Adrenal gland (tissue), 5 donors: ENCODE results near the gene CRYBA1.

ENCODE experiments used
- POLR2A ChIP-seq, 2 donors: fragments of 450-650 bp; IDR thresholded peaks; one replicate each; pipeline ENCODE4 v1.6.1; 2017; ENCODE audit warnings: antibody characterized with exemption in 2 of 2, mild to moderate bottlenecking in 2 of 2, moderate library complexity in 1 of 2
- TF ChIP-seq, protein P1 (sequence below), 6 experiments: fragments of 450-650 bp in 4 of 6; fragments of 200-600 bp in 2 of 6; sonication (generic) in 1 of 6; IDR thresholded peaks; 1 replicate in 5 of 6; 2 replicates in 1 of 6; pipeline versions ENCODE4 v1.5.1 to v1.8.0; 2016 to 2021; ENCODE audit warnings: antibody characterized with exemption in 6 of 6, mild to moderate bottlenecking in 2 of 6, moderate library complexity in 1 of 6
- donor health status: DM: no; HTN: no; CAD: no.

DNA sequence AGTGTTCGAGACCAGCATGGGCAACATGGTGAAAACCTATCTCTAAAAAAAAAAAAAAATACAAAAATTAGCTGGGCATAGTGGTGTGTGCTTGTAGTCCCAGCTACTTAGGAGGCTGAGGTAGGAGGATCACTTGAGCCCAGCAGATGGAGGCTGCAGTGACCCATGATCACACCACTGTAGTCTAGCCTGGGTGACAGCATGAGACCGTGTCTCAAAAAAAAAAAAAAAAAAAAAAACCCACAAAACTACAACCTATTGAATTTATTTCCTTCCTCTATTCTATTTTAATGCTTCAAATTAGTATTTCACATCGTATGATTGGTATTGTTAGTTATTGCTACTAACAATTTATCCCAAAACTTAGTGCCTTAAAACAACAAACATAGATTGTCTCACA lies 56.7 kb downstream of the CRYBA1 start:
- TF ChIP-seq, protein P1, sequence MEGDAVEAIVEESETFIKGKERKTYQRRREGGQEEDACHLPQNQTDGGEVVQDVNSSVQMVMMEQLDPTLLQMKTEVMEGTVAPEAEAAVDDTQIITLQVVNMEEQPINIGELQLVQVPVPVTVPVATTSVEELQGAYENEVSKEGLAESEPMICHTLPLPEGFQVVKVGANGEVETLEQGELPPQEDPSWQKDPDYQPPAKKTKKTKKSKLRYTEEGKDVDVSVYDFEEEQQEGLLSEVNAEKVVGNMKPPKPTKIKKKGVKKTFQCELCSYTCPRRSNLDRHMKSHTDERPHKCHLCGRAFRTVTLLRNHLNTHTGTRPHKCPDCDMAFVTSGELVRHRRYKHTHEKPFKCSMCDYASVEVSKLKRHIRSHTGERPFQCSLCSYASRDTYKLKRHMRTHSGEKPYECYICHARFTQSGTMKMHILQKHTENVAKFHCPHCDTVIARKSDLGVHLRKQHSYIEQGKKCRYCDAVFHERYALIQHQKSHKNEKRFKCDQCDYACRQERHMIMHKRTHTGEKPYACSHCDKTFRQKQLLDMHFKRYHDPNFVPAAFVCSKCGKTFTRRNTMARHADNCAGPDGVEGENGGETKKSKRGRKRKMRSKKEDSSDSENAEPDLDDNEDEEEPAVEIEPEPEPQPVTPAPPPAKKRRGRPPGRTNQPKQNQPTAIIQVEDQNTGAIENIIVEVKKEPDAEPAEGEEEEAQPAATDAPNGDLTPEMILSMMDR (IDR thresholded peaks at IDR 0.05) = no peak
- TF ChIP-seq POLR2A (IDR thresholded peaks at IDR 0.05) = no peak
